GM18508 (cell line): ENCODE measurements around the gene TTC22.

Experiments
- ATAC-seq: cut with Tn5 transposase; IDR thresholded peaks from one replicate; pipeline ENCODE4 v1.9.1; 2021; ENCODE audit warnings: moderate number of reproducible peaks; ENCODE audit not compliant: insufficient read depth, unreplicated experiment

The TTC22 gene

GRCh38 chr1:54835131-54835898 lies 34.2 kb upstream of the TTC22 start:
- no peak for ATAC-seq

GRCh38 chr1:54834007-54834541 lies 33.0 kb upstream of the TTC22 start:
- ATAC-seq: no peak

GRCh38 chr1:54833121-54833520 lies 32.0 kb upstream of the TTC22 start:
- ATAC-seq: no peak

- ATAC-seq: no peak
Observed at GRCh38 chr1:54826226-54826816, 25.2 kb upstream of the TTC22 start.

- no peak for ATAC-seq
Observed at GRCh38 chr1:54825696-54826095, 24.6 kb upstream of the TTC22 start.

- no peak for ATAC-seq
Observed at GRCh38 chr1:54823670-54824069, 22.5 kb upstream of the TTC22 start.

GRCh38 chr1:54819733-54820132 lies 18.6 kb upstream of the TTC22 start:
- no peak for ATAC-seq

- no peak for ATAC-seq
Observed at GRCh38 chr1:54819195-54819536, 18.0 kb upstream of the TTC22 start.

GRCh38 chr1:54818461-54819194 lies 17.5 kb upstream of the TTC22 start:
- ATAC-seq: no peak

GRCh38 chr1:54816951-54817350 lies 15.8 kb upstream of the TTC22 start:
- ATAC-seq: no peak

- ATAC-seq: no peak
Observed at GRCh38 chr1:54816130-54816529, 15.0 kb upstream of the TTC22 start.

- no peak for ATAC-seq
Observed at GRCh38 chr1:54815086-54815876, 14.2 kb upstream of the TTC22 start.

- ATAC-seq: no peak
Observed at GRCh38 chr1:54814571-54814970, 13.4 kb upstream of the TTC22 start.

GRCh38 chr1:54814126-54814498 lies 13.0 kb upstream of the TTC22 start:
- no peak for ATAC-seq

GRCh38 chr1:54813485-54814125 lies 12.5 kb upstream of the TTC22 start:
- ATAC-seq: no peak

GRCh38 chr1:54812801-54813484 lies 11.8 kb upstream of the TTC22 start:
- ATAC-seq: no peak

GRCh38 chr1:54811739-54812655 lies 10.9 kb upstream of the TTC22 start:
- ATAC-seq: no peak

GRCh38 chr1:54811066-54811465 lies 9.9 kb upstream of the TTC22 start:
- no peak for ATAC-seq
